K562 (cell line): ENCODE measurements around the gene TRIM25. TPM values are rescaled to one million over a fixed set of nuclear protein-coding genes. Genes with fewer than 3 reads are reported as not detected.

Experiments used
- ATAC-seq: fragments of 200-7000 bp; cut with Tn5 transposase; 3 replicates; pipeline ENCODE4 v1.9.1; 2020; ENCODE audit warnings: moderate library complexity
- BruUV-seq: library from RNA; stranded (reverse); fragments of 400-500 nt; replicated peaks from 2 replicates; lab custom pipeline; 2021; lab: Mats Ljungman, UMichigan
- CTCF ChIA-PET: fragments of 300-600 bp; formaldehyde crosslinking; extraction: SDS; loops from one replicate; lab custom pipeline; 2021; ENCODE audit warnings: low intra/inter-chr PET ratio; lab: Yijun Ruan, JAX
- POLR2A ChIA-PET: fragments of 300-600, 350-650 bp; sonication (Branson Sonifier 250); formaldehyde crosslinking; extraction: SDS; loops from one replicate; lab custom pipeline; 2021; ENCODE audit warnings: antibody characterized with exemption, inconsistent platforms; lab: Yijun Ruan, JAX
- DNase-seq, 4 experiments: peaks; one replicate each; pipeline versions ENCODE4 v3.0.0 to v3.0.0-alpha.2; 2011 to 2018; ENCODE audit warnings: low spot score in 3 of 4, mixed read lengths in 3 of 4; ENCODE audit errors: extremely low read depth in 1 of 4
- FAIRE-seq: peaks from 2 replicates; lab custom pipeline; 2011; peaks lifted over from hg19 to GRCh38; lab: Jason Lieb, UNC
- H2AFZ ChIP-seq: 2 replicates; pipeline ENCODE4 v1.6.0; 2011; ENCODE audit warnings: low read depth, low read length, control low read depth, inconsistent platforms
- H3K27ac ChIP-seq: fragments of 200-600 bp; 3 replicates; pipeline ENCODE4 v1.8.0; 2011; ENCODE audit warnings: low read depth, mild to moderate bottlenecking, control low read depth, inconsistent platforms, low read length, moderate library complexity, mixed read lengths; ENCODE audit errors: extremely low read depth
- H3K27me3 ChIP-seq, 2 experiments: fragments of 300-600 bp in 1 of 2; 2 replicates in 1 of 2; 3 replicates in 1 of 2; pipeline versions ENCODE4 v1.6.0 to v1.8.0; 2011; ENCODE audit warnings: inconsistent platforms in 2 of 2, low read length in 2 of 2, mild to moderate bottlenecking in 1 of 2, mixed read lengths in 1 of 2, moderate library complexity in 1 of 2; ENCODE audit not compliant: control insufficient read depth in 2 of 2, insufficient read depth in 2 of 2
- H3K36me3 ChIP-seq: fragments of 300-600 bp; 3 replicates; pipeline ENCODE4 v1.8.0; 2011; ENCODE audit warnings: mild to moderate bottlenecking, low read length, inconsistent platforms; ENCODE audit not compliant: control insufficient read depth, insufficient read depth
- H3K4me1 ChIP-seq, 2 experiments: fragments of 200-600 bp in 1 of 2; replicated peaks in 1 of 2; 2 replicates in 1 of 2; 3 replicates in 1 of 2; pipeline versions ENCODE4 v1.5.1 to v1.8.0; 2011; ENCODE audit warnings: inconsistent platforms in 2 of 2, low read length in 2 of 2, mild to moderate bottlenecking in 1 of 2, mixed read lengths in 1 of 2, moderate library complexity in 1 of 2; ENCODE audit not compliant: control insufficient read depth in 2 of 2, insufficient read depth in 2 of 2
- H3K4me2 ChIP-seq: 2 replicates; pipeline ENCODE4 v1.6.1; 2011; ENCODE audit warnings: low read length, control low read depth, inconsistent platforms, mixed read lengths; ENCODE audit not compliant: insufficient read depth
- H3K4me3 ChIP-seq: fragments of 200-600 bp; sonication (generic), shearing (Covaris generic); 2 replicates; pipeline ENCODE4 v1.5.1; 2016; ENCODE audit warnings: control low read depth, inconsistent platforms
- H3K79me2 ChIP-seq: fragments of 200-600 bp; 3 replicates; pipeline ENCODE4 v1.8.0; 2011; ENCODE audit warnings: low read length, inconsistent platforms; ENCODE audit not compliant: control insufficient read depth, insufficient read depth
- H3K9ac ChIP-seq, 2 experiments: 2 replicates each; pipeline versions ENCODE4 v1.6.0 to v1.6.1; 2011; ENCODE audit warnings: low read depth in 2 of 2, low read length in 2 of 2, control low read depth in 1 of 2, inconsistent platforms in 1 of 2, mild to moderate bottlenecking in 1 of 2, mixed read lengths in 1 of 2; ENCODE audit not compliant: insufficient read depth in 1 of 2
- H3K9me1 ChIP-seq: one replicate; pipeline ENCODE4 v1.6.0; 2011; ENCODE audit warnings: inconsistent platforms, mild to moderate bottlenecking, low read length, moderate library complexity; ENCODE audit not compliant: control insufficient read depth, insufficient read depth
- H3K9me3 ChIP-seq: replicated peaks from 2 replicates; pipeline ENCODE4 v1.5.1; 2011; ENCODE audit warnings: low read depth, low read length, inconsistent platforms; ENCODE audit not compliant: control insufficient read depth, insufficient read depth
- H4K20me1 ChIP-seq: replicated peaks from 2 replicates; pipeline ENCODE4 v1.6.1; 2011; ENCODE audit warnings: low read length, inconsistent platforms, mixed read lengths; ENCODE audit not compliant: control insufficient read depth, insufficient read depth
- DNMT1 ChIP-seq: fragments of 450-650 bp; IDR thresholded peaks from 2 replicates; pipeline ENCODE4 v1.6.1; 2016; ENCODE audit warnings: antibody characterized with exemption, mild to moderate bottlenecking
- ETS2 ChIP-seq: IDR thresholded peaks from 2 replicates; pipeline ENCODE4 v1.6.1; 2016; ENCODE audit warnings: borderline replicate concordance, missing genetic modification characterization, mild to moderate bottlenecking, moderate library complexity, missing compliant biosample characterization; ENCODE audit not compliant: poor library complexity, severe bottlenecking
- ETV5 ChIP-seq: sonication (generic); formaldehyde crosslinking; IDR thresholded peaks from 2 replicates; pipeline ENCODE4 v1.4.0; 2020; ENCODE audit warnings: low read depth, mild to moderate bottlenecking, missing genetic modification reagents
- FOXK2 ChIP-seq, 2 experiments: fragments of 450-650 bp; IDR thresholded peaks in 1 of 2; conservative IDR thresholded peaks in 1 of 2; 2 replicates each; pipeline ENCODE4 v1.6.1; 2016; ENCODE audit warnings: low read depth in 2 of 2, mild to moderate bottlenecking in 1 of 2
- KAT8 ChIP-seq: fragments of 450-650 bp; IDR thresholded peaks from 2 replicates; pipeline ENCODE4 v1.6.1; 2016; ENCODE audit warnings: low read depth, mild to moderate bottlenecking
- MAFF ChIP-seq: IDR thresholded peaks from 2 replicates; pipeline ENCODE4 v1.6.1; 2012; ENCODE audit warnings: low read length, improper control_type of control experiment
- MAFK ChIP-seq: IDR thresholded peaks from 2 replicates; pipeline ENCODE4 v1.6.1; 2011; ENCODE audit warnings: low read length, improper control_type of control experiment
- MECOM ChIP-seq: fragments of 250-450 bp; sonication (Bioruptor Pico); IDR thresholded peaks from 2 replicates; pipeline ENCODE4 v1.8.0; 2022; ENCODE audit warnings: inconsistent platforms
- NR2F6 ChIP-seq: fragments of 450-650 bp; formaldehyde crosslinking; IDR thresholded peaks from 2 replicates; pipeline ENCODE4 v1.4.0; 2020; ENCODE audit warnings: mild to moderate bottlenecking
- PHTF2 ChIP-seq: fragments of 250-450 bp; sonication (Bioruptor Pico); IDR thresholded peaks from 2 replicates; pipeline ENCODE4 v1.5.0; 2021; ENCODE audit warnings: mild to moderate bottlenecking
- RBM22 ChIP-seq: fragments of 200-400 bp; formaldehyde crosslinking; IDR thresholded peaks from 2 replicates; pipeline ENCODE4 v1.6.1; 2018; ENCODE audit warnings: low read length, low read depth; ENCODE audit not compliant: poor library complexity, severe bottlenecking
- RBM25 ChIP-seq: fragments of 200-400 bp; formaldehyde crosslinking; IDR thresholded peaks from 2 replicates; pipeline ENCODE4 v1.6.1; 2018; ENCODE audit warnings: low read length, low read depth, moderate library complexity; ENCODE audit not compliant: severe bottlenecking
- SRF ChIP-seq, 2 experiments: fragments of 250-450, 450-650 bp in 1 of 2; sonication (Bioruptor Pico) in 1 of 2; sonication (generic) in 1 of 2; formaldehyde crosslinking; IDR thresholded peaks; 2 replicates each; pipeline versions ENCODE4 v1.5.0 to v1.5.1; 2020 to 2022; ENCODE audit warnings: mild to moderate bottlenecking in 1 of 2, missing genetic modification reagents in 1 of 2
- SRSF1 ChIP-seq: fragments of 200-400 bp; formaldehyde crosslinking; IDR thresholded peaks from 2 replicates; pipeline ENCODE4 v1.6.1; 2017; ENCODE audit warnings: mild to moderate bottlenecking, low read depth, low read length, moderate library complexity
- SUPT5H ChIP-seq: fragments of 450-650 bp; IDR thresholded peaks from 2 replicates; pipeline ENCODE4 v1.6.1; 2016
- YY1 ChIP-seq, 3 experiments: IDR thresholded peaks; 2 replicates each; pipeline ENCODE4 v1.6.1; 2011; ENCODE audit warnings: low read length in 2 of 3, mild to moderate bottlenecking in 2 of 3, moderate library complexity in 2 of 3, borderline replicate concordance in 1 of 3, control low read depth in 1 of 3, low read depth in 1 of 3; ENCODE audit not compliant: insufficient read depth in 3 of 3, insufficient replicate concordance in 2 of 3, control insufficient read depth in 1 of 3, insufficient read length in 1 of 3; ENCODE audit errors: extremely low read depth in 1 of 3
- ZNF184 ChIP-seq: sonication (generic); formaldehyde crosslinking; IDR thresholded peaks from 2 replicates; pipeline ENCODE4 v1.5.0; 2020; ENCODE audit warnings: missing genetic modification reagents
- WGBS: fragments of 100-300 bp; shearing (Covaris generic); methylation state at CpG from one replicate; pipeline ENCODE4 v1.1.6; 2016; ENCODE audit warnings: low coverage, mixed read lengths; ENCODE audit not compliant: insufficient coverage; ENCODE audit errors: missing lambda C conversion rate; 5-methylcytosine and 5-hydroxymethylcytosine counted together
- in situ Hi-C: fragments of 300-500 bp; cut with MboI; formaldehyde crosslinking; loops from 4 replicates; pipeline ENCODE4 v1.15.0; 2018; ENCODE audit warnings: inconsistent platforms, mixed read lengths
- intact Hi-C: fragments of 100-400 bp; cut with micrococcal nuclease; formaldehyde crosslinking; loops from 2 replicates; pipeline ENCODE4 v1.14.2; 2022
- polyA plus RNA-seq, 8 experiments: library from polyadenylated mRNA; depleted of rRNA in 4 of 8; stranded (reverse) in 5 of 8; unstranded in 3 of 8; fragments of >200 nt; fragmentation: Nextera tagmentation in 2 of 8; fragmentation: Illumina TruSeq in 1 of 8; extraction: Ambion mirVana in 2 of 8; extraction: Trizol in 1 of 8; gene quantifications; 2 replicates each; pipeline versions ENCODE4 v1.2.1 to v1.2.3, GENCODE V29; 2011 to 2014; ENCODE audit warnings: inconsistent platforms in 1 of 8, missing spikeins in 1 of 8
- total RNA-seq, 7 experiments: library from RNA; depleted of rRNA in 6 of 7; stranded (reverse); fragments of >200 nt in 6 of 7; fragmentation: Illumina TruSeq in 2 of 7; extraction: Trizol in 2 of 7; gene quantifications; 2 replicates each; pipeline versions ENCODE4 v1.2.1 to v1.2.3, GENCODE V29; 2011 to 2021; ENCODE audit warnings: low replicate concordance in 1 of 7
- TF ChIP-seq, protein P1 (sequence below): fragments of 450-650 bp; IDR thresholded peaks from 2 replicates; pipeline ENCODE4 v1.7.1; 2018; ENCODE audit warnings: mild to moderate bottlenecking, low read depth; ENCODE audit not compliant: partially characterized antibody
- TF ChIP-seq, protein P2 (sequence below): IDR thresholded peaks from 2 replicates; pipeline ENCODE4 v1.6.1; 2016; ENCODE audit warnings: missing genetic modification characterization, missing compliant biosample characterization

The TRIM25 gene
- total and polyA plus RNA-seq, 9 of the 15 experiments (the other 6 are each of a cell fraction or from before 2014, with no cell fraction given), result 5.9 to 49.5 (median 24.5) TPM

DNA sequence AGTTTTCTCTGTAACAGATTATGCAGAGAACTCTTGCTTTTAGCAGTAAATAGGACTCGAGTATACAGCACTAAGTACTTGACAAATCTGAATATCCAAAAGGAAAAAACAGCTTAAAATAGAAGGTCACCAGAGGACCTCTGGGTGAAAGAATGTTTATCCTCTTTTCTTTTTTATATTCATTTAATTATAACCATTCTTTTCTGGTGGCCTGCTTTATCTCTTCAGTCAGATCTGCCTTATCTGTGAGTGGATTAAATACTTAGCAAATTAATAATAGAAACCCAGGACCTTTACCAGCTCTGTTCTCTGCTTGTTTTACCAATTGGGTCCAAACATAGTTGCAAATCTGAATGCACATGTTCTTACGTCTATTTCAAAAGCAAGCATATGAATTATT is 71.3 kb downstream of the TRIM25 start (continued):
- TF ChIP-seq MAFK, result no peak
- TF ChIP-seq MECOM (CRISPR knock-in tag), result no peak
- TF ChIP-seq RBM25, result no peak
- TF ChIP-seq FOXK2 (conservative IDR thresholded peaks at IDR 0.05 in 1 of 2, IDR thresholded peaks at IDR 0.05 in 1 of 2; ENCODE audit: low read depth in 2 of 2), result no peak
- TF ChIP-seq, protein P1, sequence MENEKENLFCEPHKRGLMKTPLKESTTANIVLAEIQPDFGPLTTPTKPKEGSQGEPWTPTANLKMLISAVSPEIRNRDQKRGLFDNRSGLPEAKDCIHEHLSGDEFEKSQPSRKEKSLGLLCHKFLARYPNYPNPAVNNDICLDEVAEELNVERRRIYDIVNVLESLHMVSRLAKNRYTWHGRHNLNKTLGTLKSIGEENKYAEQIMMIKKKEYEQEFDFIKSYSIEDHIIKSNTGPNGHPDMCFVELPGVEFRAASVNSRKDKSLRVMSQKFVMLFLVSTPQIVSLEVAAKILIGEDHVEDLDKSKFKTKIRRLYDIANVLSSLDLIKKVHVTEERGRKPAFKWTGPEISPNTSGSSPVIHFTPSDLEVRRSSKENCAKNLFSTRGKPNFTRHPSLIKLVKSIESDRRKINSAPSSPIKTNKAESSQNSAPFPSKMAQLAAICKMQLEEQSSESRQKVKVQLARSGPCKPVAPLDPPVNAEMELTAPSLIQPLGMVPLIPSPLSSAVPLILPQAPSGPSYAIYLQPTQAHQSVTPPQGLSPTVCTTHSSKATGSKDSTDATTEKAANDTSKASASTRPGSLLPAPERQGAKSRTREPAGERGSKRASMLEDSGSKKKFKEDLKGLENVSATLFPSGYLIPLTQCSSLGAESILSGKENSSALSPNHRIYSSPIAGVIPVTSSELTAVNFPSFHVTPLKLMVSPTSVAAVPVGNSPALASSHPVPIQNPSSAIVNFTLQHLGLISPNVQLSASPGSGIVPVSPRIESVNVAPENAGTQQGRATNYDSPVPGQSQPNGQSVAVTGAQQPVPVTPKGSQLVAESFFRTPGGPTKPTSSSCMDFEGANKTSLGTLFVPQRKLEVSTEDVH, result no peak

DNA sequence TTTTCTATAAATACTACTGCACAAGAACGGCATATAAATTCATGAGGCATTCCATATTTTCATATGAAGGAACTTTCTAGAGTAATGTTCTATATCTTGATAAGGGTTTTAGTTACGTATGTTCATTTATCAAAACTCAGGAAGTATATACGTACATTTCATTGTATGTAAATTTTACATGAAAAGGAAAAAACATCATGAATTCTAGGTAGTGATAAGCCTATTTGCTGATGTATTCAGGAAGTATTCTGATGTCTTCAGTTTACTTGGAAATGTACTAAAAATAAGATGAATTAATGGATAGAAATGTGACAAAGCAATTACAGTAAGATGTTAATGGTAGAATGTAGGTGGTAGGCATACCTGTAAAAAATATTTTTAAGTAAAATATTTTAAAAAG is 75.2 kb downstream of the TRIM25 start:
- in situ Hi-C loops, result no loop called here
- no peak overlapping the region for H3K4me2 ChIP-seq
- POLR2A ChIA-PET, result no interaction called here
- TF ChIP-seq KAT8 (no peak), ETV5 (CRISPR knock-in tag) (no peak), ETS2 (no peak), DNMT1 (no peak), SRSF1 (no peak), RBM22 (no peak), MAFF (no peak), YY1 (IDR thresholded peaks at IDR 0.05; ENCODE audit: borderline replicate concordance in 1 of 3, control insufficient read depth in 1 of 3, extremely low read depth in 1 of 3, insufficient read depth in 3 of 3, insufficient read length in 1 of 3, insufficient replicate concordance in 2 of 3, low read depth in 1 of 3, low read length in 2 of 3) (no peak), ZNF184 (CRISPR knock-in tag) (no peak), NR2F6 (no peak), PHTF2 (no peak), SRF (CRISPR knock-in tag; IDR thresholded peaks at IDR 0.05) (no peak), SUPT5H (no peak)
- TF ChIP-seq, protein P2, sequence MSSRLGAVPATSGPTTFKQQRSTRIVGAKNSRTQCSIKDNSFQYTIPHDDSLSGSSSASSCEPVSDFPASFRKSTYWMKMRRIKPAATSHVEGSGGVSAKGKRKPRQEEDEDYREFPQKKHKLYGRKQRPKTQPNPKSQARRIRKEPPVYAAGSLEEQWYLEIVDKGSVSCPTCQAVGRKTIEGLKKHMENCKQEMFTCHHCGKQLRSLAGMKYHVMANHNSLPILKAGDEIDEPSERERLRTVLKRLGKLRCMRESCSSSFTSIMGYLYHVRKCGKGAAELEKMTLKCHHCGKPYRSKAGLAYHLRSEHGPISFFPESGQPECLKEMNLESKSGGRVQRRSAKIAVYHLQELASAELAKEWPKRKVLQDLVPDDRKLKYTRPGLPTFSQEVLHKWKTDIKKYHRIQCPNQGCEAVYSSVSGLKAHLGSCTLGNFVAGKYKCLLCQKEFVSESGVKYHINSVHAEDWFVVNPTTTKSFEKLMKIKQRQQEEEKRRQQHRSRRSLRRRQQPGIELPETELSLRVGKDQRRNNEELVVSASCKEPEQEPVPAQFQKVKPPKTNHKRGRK (tag), result no peak

More for the DNA sequence above, 75.2 kb downstream of the TRIM25 start:
- no peaks in the 10 kb centered on the region for H3K9me3 ChIP-seq
- ATAC-seq, result no peak
- no peaks in the 10 kb centered on the region for H3K9me1 ChIP-seq
- no TSS peak for BruUV-seq
- no peak overlapping the region for H3K9ac ChIP-seq
- no peak overlapping the region for H3K4me3 ChIP-seq
- no peak overlapping the region for H2AFZ ChIP-seq
- no peak for FAIRE-seq
- DNase-seq, result no peak
- H3K27me3 ChIP-seq, result no peaks in the 10 kb centered on the region
- H3K79me2 ChIP-seq, result peaks cover 25% of the 10 kb centered on the region; the same call in 2 of the 3 replicates
- intact Hi-C loops, result no loop called here
- peaks cover 10 to 16% of the 10 kb centered on the region in 2 experiments; a peak in 3 of 5 replicates for H3K4me1 ChIP-seq
- H3K27ac ChIP-seq, result no peak overlapping the region
- no peaks in the 10 kb centered on the region; the same call in 1 of the 2 replicates for H4K20me1 ChIP-seq
- CTCF ChIA-PET, result no interaction called here
- H3K36me3 ChIP-seq, result peaks cover 32% of the 10 kb centered on the region; the same call in 1 of the 3 replicates
- 64% methylated on average over 3 of the region's 3 CpGs for WGBS
